Measurements from ENCODE around the gene RBMXL3.

RBMXL3 gene

DNA sequence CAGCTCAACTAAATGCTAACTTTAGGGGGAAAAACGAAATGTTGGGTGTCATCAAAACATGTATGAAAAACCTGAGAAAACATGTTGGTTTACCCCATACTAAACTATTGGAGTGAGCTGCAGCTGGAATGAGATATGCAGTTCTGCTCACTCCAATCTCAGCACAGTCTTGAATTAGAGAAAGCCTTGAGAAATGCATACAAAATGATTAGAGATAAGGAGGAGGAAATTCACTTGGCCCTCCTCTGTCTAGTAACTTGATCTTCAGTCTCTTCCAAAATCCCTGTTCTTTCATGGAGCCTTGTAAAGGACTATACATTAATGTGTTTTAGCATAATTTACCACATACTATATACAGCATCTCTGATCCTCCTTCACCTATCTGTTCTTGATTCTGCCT lies 47.8 kb downstream of the RBMXL3 start:
- Histone ChIP-seq H3K9me3 (ENCODE audit: low read length) (no peaks in the 10 kb centered on the region), H3K27me3 (ENCODE audit: insufficient read depth, low read length) (no peaks in the 10 kb centered on the region), H3K4me1 (ENCODE audit: insufficient read depth, low read length, severe bottlenecking) (no peaks in the 10 kb centered on the region), H3K9me2 (ENCODE audit: low read depth, low read length) (no peaks in the 10 kb centered on the region), H3K9ac (ENCODE audit: low read length) (no peak overlapping the region), H3K4me2 (ENCODE audit: low read length) (no peak overlapping the region), H4K20me1 (ENCODE audit: insufficient read depth, low read length) (no peaks in the 10 kb centered on the region), H3K27ac (ENCODE audit: low read depth, low read length, poor library complexity, severe bottlenecking) (no peak overlapping the region), H3K4me3 (ENCODE audit: low read depth, low read length, poor library complexity, severe bottlenecking) (no peak overlapping the region), H3F3A (ENCODE audit: insufficient read depth, low read length) (no peaks in the 10 kb centered on the region), H3K79me2 (ENCODE audit: insufficient read depth, low read length) (no peaks in the 10 kb centered on the region), H3K36me3 (ENCODE audit: insufficient read depth, low read length) (no peaks in the 10 kb centered on the region), H2AFZ (ENCODE audit: low read length) (no peak overlapping the region)
- TF ChIP-seq EZH2 (IDR thresholded peaks at IDR 0.05; ENCODE audit: borderline replicate concordance, low read length): no peak
- TF ChIP-seq, protein P1, sequence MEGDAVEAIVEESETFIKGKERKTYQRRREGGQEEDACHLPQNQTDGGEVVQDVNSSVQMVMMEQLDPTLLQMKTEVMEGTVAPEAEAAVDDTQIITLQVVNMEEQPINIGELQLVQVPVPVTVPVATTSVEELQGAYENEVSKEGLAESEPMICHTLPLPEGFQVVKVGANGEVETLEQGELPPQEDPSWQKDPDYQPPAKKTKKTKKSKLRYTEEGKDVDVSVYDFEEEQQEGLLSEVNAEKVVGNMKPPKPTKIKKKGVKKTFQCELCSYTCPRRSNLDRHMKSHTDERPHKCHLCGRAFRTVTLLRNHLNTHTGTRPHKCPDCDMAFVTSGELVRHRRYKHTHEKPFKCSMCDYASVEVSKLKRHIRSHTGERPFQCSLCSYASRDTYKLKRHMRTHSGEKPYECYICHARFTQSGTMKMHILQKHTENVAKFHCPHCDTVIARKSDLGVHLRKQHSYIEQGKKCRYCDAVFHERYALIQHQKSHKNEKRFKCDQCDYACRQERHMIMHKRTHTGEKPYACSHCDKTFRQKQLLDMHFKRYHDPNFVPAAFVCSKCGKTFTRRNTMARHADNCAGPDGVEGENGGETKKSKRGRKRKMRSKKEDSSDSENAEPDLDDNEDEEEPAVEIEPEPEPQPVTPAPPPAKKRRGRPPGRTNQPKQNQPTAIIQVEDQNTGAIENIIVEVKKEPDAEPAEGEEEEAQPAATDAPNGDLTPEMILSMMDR (IDR thresholded peaks at IDR 0.05; ENCODE audit: low read length): no peak
